GM19240 (cell line): Measurements from ENCODE around the gene ADGRG3.

ENCODE experiments used
- DNase-seq: peaks from one replicate; pipeline ENCODE4 v3.0.0; 2011; ENCODE audit warnings: low spot score; ENCODE audit not compliant: insufficient read length

Gene ADGRG3

GRCh38 chr16:57734925-57735754, 67.0 kb downstream of the ADGRG3 start:
- DNase-seq, result peak; percentile 96

GRCh38 chr16:57735755-57736418, 67.8 kb downstream of the ADGRG3 start, which contains the start of gene KATNB1:
Gene KATNB1 (plus strand): TSS chr16:57735770. CDS start chr16:57737244, 1,474 bp downstream.
- no peak for DNase-seq

- no peak for DNase-seq
Measured at GRCh38 chr16:57736419-57737351, 68.6 kb downstream of the ADGRG3 start.

GRCh38 chr16:57738844-57739243, 70.7 kb downstream of the ADGRG3 start:
- no peak for DNase-seq
